H9 (cell line): ENCODE measurements around the gene SPAG5. TPM values are rescaled to one million over a fixed set of nuclear protein-coding genes. Genes with fewer than 3 reads are reported as not detected.

Experiments
- DNase-seq: peaks from one replicate; pipeline ENCODE4 v3.0.0-alpha.2; 2017
- H2AFZ ChIP-seq: one replicate; pipeline ENCODE4 v1.6.1; 2013; ENCODE audit warnings: mild to moderate bottlenecking, low read length, control low read depth, moderate library complexity
- H2AK5ac ChIP-seq: 2 replicates; pipeline ENCODE4 v1.6.1; 2013; ENCODE audit warnings: low read length, control low read depth, mixed read lengths; ENCODE audit not compliant: insufficient read length
- H2BK120ac ChIP-seq: one replicate; pipeline ENCODE4 v1.6.1; 2013; ENCODE audit warnings: low read depth, mild to moderate bottlenecking, low read length, control low read depth, inconsistent platforms; ENCODE audit not compliant: poor library complexity, severe bottlenecking
- H2BK12ac ChIP-seq: 2 replicates; pipeline ENCODE4 v1.6.1; 2013; ENCODE audit warnings: low read length, control low read depth, mixed read lengths, low read depth; ENCODE audit not compliant: insufficient read length
- H2BK15ac ChIP-seq: 2 replicates; pipeline ENCODE4 v1.6.1; 2013; ENCODE audit warnings: low read depth, low read length, control low read depth
- H2BK20ac ChIP-seq: one replicate; pipeline ENCODE4 v1.6.1; 2013; ENCODE audit warnings: low read depth, mild to moderate bottlenecking, low read length, control low read depth, inconsistent platforms; ENCODE audit not compliant: poor library complexity, severe bottlenecking
- H2BK5ac ChIP-seq: 2 replicates; pipeline ENCODE4 v1.6.1; 2013; ENCODE audit warnings: low read length, control low read depth, mixed read lengths; ENCODE audit not compliant: insufficient read length
- H3K14ac ChIP-seq: 2 replicates; pipeline ENCODE4 v1.6.1; 2013; ENCODE audit warnings: low read length, control low read depth; ENCODE audit not compliant: insufficient read depth
- H3K18ac ChIP-seq: 2 replicates; pipeline ENCODE4 v1.6.1; 2013; ENCODE audit warnings: low read depth, mild to moderate bottlenecking, mixed read lengths, low read length, control low read depth; ENCODE audit not compliant: insufficient read length
- H3K23ac ChIP-seq: 2 replicates; pipeline ENCODE4 v1.6.1; 2013; ENCODE audit warnings: low read length, control low read depth, mixed read lengths, low read depth; ENCODE audit not compliant: insufficient read length
- H3K23me2 ChIP-seq: 2 replicates; pipeline ENCODE4 v1.6.1; 2013; ENCODE audit warnings: low read depth, mild to moderate bottlenecking, mixed read lengths, low read length, control low read depth; ENCODE audit not compliant: insufficient read length, poor library complexity, severe bottlenecking
- H3K27ac ChIP-seq: 2 replicates; pipeline ENCODE4 v1.5.1; 2013; ENCODE audit warnings: low read length, control low read depth, mixed read lengths, low read depth; ENCODE audit not compliant: insufficient read length
- H3K27me3 ChIP-seq: 2 replicates; pipeline ENCODE4 v1.6.1; 2013; ENCODE audit warnings: low read length, control low read depth, inconsistent platforms; ENCODE audit not compliant: insufficient read depth
- H3K4ac ChIP-seq: 2 replicates; pipeline ENCODE4 v1.6.1; 2013; ENCODE audit warnings: low read depth, mild to moderate bottlenecking, control low read depth, inconsistent platforms, low read length, moderate library complexity
- H3K4me1 ChIP-seq: 2 replicates; pipeline ENCODE4 v1.6.1; 2013; ENCODE audit warnings: low read length, control low read depth, inconsistent platforms; ENCODE audit not compliant: insufficient read depth
- H3K4me2 ChIP-seq: 2 replicates; pipeline ENCODE4 v1.6.1; 2013; ENCODE audit warnings: low read length, control low read depth, mixed read lengths; ENCODE audit not compliant: insufficient read length, insufficient read depth
- H3K56ac ChIP-seq: 2 replicates; pipeline ENCODE4 v1.6.1; 2013; ENCODE audit warnings: low read depth, mild to moderate bottlenecking, mixed read lengths, low read length, control low read depth; ENCODE audit not compliant: insufficient read length
- H3K79me1 ChIP-seq: 2 replicates; pipeline ENCODE4 v1.6.1; 2013; ENCODE audit warnings: low read depth, mild to moderate bottlenecking, moderate library complexity, low read length, control low read depth, inconsistent platforms; ENCODE audit not compliant: insufficient read depth, poor library complexity, severe bottlenecking
- H3K79me2 ChIP-seq: 2 replicates; pipeline ENCODE4 v1.6.1; 2013; ENCODE audit warnings: low read length, control low read depth, inconsistent platforms; ENCODE audit not compliant: insufficient read depth
- H3K9ac ChIP-seq: 2 replicates; pipeline ENCODE4 v1.6.1; 2013; ENCODE audit warnings: low read length, control low read depth, mixed read lengths; ENCODE audit not compliant: insufficient read length; ENCODE audit errors: extremely low read depth
- H3K9me3 ChIP-seq: one replicate; pipeline ENCODE4 v1.6.1; 2013; ENCODE audit warnings: low read depth, low read length, inconsistent platforms; ENCODE audit not compliant: control insufficient read depth
- H3T11ph ChIP-seq: one replicate; pipeline ENCODE4 v1.6.1; 2013; ENCODE audit warnings: mild to moderate bottlenecking, low read length, control low read depth, inconsistent platforms
- H4K20me1 ChIP-seq: one replicate; pipeline ENCODE4 v1.6.1; 2013; ENCODE audit not compliant: control insufficient read depth, insufficient read length, insufficient read depth
- H4K5ac ChIP-seq: 2 replicates; pipeline ENCODE4 v1.6.1; 2013; ENCODE audit warnings: low read depth, mild to moderate bottlenecking, mixed read lengths, low read length, control low read depth; ENCODE audit not compliant: insufficient read length
- H4K8ac ChIP-seq: replicated peaks from 2 replicates; pipeline ENCODE4 v1.6.1; 2013; ENCODE audit warnings: low read length, control low read depth, mixed read lengths, low read depth; ENCODE audit not compliant: insufficient read length
- H4K91ac ChIP-seq: 2 replicates; pipeline ENCODE4 v1.6.1; 2013; ENCODE audit warnings: low read depth, mild to moderate bottlenecking, moderate library complexity, mixed read lengths, low read length, control low read depth; ENCODE audit not compliant: insufficient read length
- H3K27ac Mint-ChIP-seq, 3 experiments: 2 replicates in 2 of 3; 3 replicates in 1 of 3; pipeline ENCODE4 v1.8.0; 2020 to 2021; ENCODE audit warnings: mixed read lengths in 3 of 3, mild to moderate bottlenecking in 1 of 3, moderate library complexity in 1 of 3
- H3K27me3 Mint-ChIP-seq: 2 replicates; pipeline ENCODE4 v1.8.0; 2021; ENCODE audit warnings: low read depth, mild to moderate bottlenecking, moderate library complexity, mixed read lengths
- H3K36me3 Mint-ChIP-seq, 3 experiments: 2 replicates in 2 of 3; 3 replicates in 1 of 3; pipeline ENCODE4 v1.8.0; 2020 to 2021; ENCODE audit warnings: low read depth in 3 of 3, mixed read lengths in 3 of 3; ENCODE audit not compliant: insufficient read depth in 1 of 3
- H3K4me1 Mint-ChIP-seq, 2 experiments: 2 replicates each; pipeline ENCODE4 v1.8.0; 2020; ENCODE audit warnings: mixed read lengths in 2 of 2
- H3K4me3 Mint-ChIP-seq, 2 experiments: 2 replicates in 1 of 2; 3 replicates in 1 of 2; pipeline ENCODE4 v1.8.0; 2020 to 2021; ENCODE audit warnings: mild to moderate bottlenecking in 2 of 2, mixed read lengths in 2 of 2, moderate library complexity in 1 of 2
- H3K9me3 Mint-ChIP-seq, 2 experiments: 2 replicates in 1 of 2; 3 replicates in 1 of 2; pipeline ENCODE4 v1.8.0; 2020; ENCODE audit warnings: mild to moderate bottlenecking in 2 of 2, mixed read lengths in 2 of 2, moderate library complexity in 1 of 2
- WGBS: extraction: QIAGEN DNeasy Blood & Tissue Kit; methylation state at CpG from one replicate; pipeline ENCODE4 v1.1.7; 2013; ENCODE audit warnings: missing lambda C conversion rate, low lambda C conversion rate, mixed read lengths; ENCODE audit not compliant: insufficient read length; ENCODE audit errors: extremely low coverage; 5-methylcytosine and 5-hydroxymethylcytosine counted together
- total RNA-seq: library from RNA; stranded (reverse); gene quantifications from 2 replicates; pipeline ENCODE4 v1.2.1, GENCODE V29; 2021
- TF ChIP-seq, protein P1 (sequence below): fragments of 200-600 bp; sonication (generic); conservative IDR thresholded peaks from 3 replicates; pipeline ENCODE4 v1.8.0; 2021; ENCODE audit warnings: antibody characterized with exemption, mild to moderate bottlenecking

The SPAG5 gene
- total RNA-seq, 1 experiment from 2014 or later: 122 TPM

DNA sequence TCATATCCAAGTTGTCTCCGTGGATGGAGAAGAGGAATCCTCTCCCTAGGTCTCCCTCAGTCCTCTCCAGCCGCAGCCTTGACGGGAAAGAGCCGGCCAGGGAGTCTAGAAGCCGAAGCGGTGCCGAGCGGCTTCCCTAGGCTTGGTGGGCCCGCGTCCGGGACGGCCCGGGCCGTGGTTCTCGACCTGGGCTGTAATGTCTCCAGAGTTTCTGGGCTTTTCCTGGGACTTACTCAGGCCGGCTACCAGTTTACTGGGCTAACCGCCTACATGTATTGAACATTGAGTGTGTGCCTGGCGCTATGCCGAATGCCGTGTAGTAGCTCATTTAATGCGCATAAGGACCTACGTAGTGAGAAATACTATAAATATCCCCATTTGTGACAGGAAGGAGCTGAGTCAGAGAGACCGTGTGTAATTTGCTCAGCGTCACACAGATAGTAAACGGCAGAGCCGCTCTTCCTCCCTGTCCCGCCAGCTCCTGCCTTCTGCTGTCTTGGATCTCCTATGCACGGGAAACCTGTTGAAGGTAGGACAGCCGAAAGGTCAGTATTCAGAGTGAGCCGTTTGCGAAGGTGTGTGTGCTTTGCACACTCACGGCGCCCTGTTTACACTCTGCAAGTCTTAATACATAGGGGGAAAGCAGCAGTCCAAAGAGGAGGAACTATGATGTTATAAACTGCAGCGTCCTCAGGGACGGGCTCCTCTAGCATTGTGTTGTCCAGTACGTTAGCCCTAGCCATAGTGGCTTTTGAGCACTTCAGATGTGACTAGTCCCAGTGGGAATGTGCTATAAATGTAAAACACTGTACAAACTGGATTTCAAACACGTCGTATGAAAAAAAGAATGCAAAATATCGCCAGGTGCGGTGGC, 723 bp upstream of the SPAG5 start:
- no peaks in the 10 kb centered on the region for H3K9me3 ChIP-seq
- H3K23ac ChIP-seq: no peak overlapping the region
- H3K4me1 Mint-ChIP-seq: peaks cover 16 to 21% of the 10 kb centered on the region in 2 experiments
- no peak overlapping the region for H3K27ac ChIP-seq
- peak overlapping the region in 2 of 3 experiments; percentile 62 to 86; a peak in 5 of 7 replicates for H3K27ac Mint-ChIP-seq
- H3K27me3 ChIP-seq: no peaks in the 10 kb centered on the region
- H3K4me1 ChIP-seq: no peaks in the 10 kb centered on the region
- TF ChIP-seq, protein P1, sequence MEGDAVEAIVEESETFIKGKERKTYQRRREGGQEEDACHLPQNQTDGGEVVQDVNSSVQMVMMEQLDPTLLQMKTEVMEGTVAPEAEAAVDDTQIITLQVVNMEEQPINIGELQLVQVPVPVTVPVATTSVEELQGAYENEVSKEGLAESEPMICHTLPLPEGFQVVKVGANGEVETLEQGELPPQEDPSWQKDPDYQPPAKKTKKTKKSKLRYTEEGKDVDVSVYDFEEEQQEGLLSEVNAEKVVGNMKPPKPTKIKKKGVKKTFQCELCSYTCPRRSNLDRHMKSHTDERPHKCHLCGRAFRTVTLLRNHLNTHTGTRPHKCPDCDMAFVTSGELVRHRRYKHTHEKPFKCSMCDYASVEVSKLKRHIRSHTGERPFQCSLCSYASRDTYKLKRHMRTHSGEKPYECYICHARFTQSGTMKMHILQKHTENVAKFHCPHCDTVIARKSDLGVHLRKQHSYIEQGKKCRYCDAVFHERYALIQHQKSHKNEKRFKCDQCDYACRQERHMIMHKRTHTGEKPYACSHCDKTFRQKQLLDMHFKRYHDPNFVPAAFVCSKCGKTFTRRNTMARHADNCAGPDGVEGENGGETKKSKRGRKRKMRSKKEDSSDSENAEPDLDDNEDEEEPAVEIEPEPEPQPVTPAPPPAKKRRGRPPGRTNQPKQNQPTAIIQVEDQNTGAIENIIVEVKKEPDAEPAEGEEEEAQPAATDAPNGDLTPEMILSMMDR: no peak
- H2BK12ac ChIP-seq: no peak overlapping the region
- no peak overlapping the region for H4K5ac ChIP-seq
- no peak overlapping the region for H3K18ac ChIP-seq
- H2BK120ac ChIP-seq: no peak overlapping the region
- no peak overlapping the region for H2BK5ac ChIP-seq
- DNase-seq: peak; percentile 63
- no peak overlapping the region for H4K8ac ChIP-seq
- H2BK20ac ChIP-seq: no peak overlapping the region
- no peaks in the 10 kb centered on the region for H4K20me1 ChIP-seq
- peak overlapping the region; percentile 94 to 97 for H3K4me3 Mint-ChIP-seq
- peaks cover 6 to 24% (median 23%) of the 10 kb centered on the region in 3 experiments; a peak in 6 of 7 replicates for H3K36me3 Mint-ChIP-seq
- H3K27me3 Mint-ChIP-seq: no peaks in the 10 kb centered on the region
- H2AK5ac ChIP-seq: no peak overlapping the region
- no peak overlapping the region for H3K4ac ChIP-seq
- peaks cover 12% of the 10 kb centered on the region for H3K23me2 ChIP-seq
- H2BK15ac ChIP-seq: no peak overlapping the region
- H3K79me2 ChIP-seq: no peaks in the 10 kb centered on the region; the same call in 1 of the 2 replicates
- H4K91ac ChIP-seq: no peak overlapping the region
- no peaks in the 10 kb centered on the region for H3K79me1 ChIP-seq
- H3K56ac ChIP-seq: no peak overlapping the region
- no peak overlapping the region for H3T11ph ChIP-seq
- WGBS: no CpG with 5 or more reads among the region's 40 CpGs
- peak overlapping the region; percentile 52 for H3K14ac ChIP-seq
- H3K9ac ChIP-seq: peak overlapping the region; percentile 68
- H3K4me2 ChIP-seq: peak overlapping the region; percentile 74
- H2AFZ ChIP-seq: peak overlapping the region; percentile 42
- no peaks in the 10 kb centered on the region; a peak in 1 of 5 replicates for H3K9me3 Mint-ChIP-seq
